Measurements from ENCODE around the gene MED13L.

- TF ChIP-seq EZH2phosphoT487 (conservative IDR thresholded peaks at IDR 0.05; ENCODE audit: low read length) (no peak), CTCF (IDR thresholded peaks at IDR 0.05; ENCODE audit: insufficient read depth, low read length, poor library complexity, severe bottlenecking) (no peak)
Observed at GRCh38 chr12:116009805-116010204, 267.7 kb downstream of the MED13L start.

All from SU-DHL-6 (cell line).